C4-2B (cell line): Measurements from ENCODE around the gene OR52M1.
"Not testable (repeated sequence)": the region's sequence is repeated elsewhere in the genome, so short reads cannot be mapped to it uniquely, and the experiment has no call there.

Source experiments
- H3K27ac ChIP-seq: fragments of 450-650 bp; 2 replicates; pipeline ENCODE4 v1.5.1; 2017
- CTCF ChIP-seq: fragments of 450-650 bp; conservative IDR thresholded peaks from 2 replicates; pipeline ENCODE4 v1.5.1; 2017; ENCODE audit warnings: mild to moderate bottlenecking
- ZFX ChIP-seq: fragments of 450-650 bp; IDR thresholded peaks from 2 replicates; pipeline ENCODE4 v1.6.1; 2017

OR52M1 gene

GRCh38 chr11:4514196-4514595 lies 30.8 kb upstream of the OR52M1 start:
- no peak overlapping the region for H3K27ac ChIP-seq

GRCh38 chr11:4522339-4522738 lies 22.7 kb upstream of the OR52M1 start:
- H3K27ac ChIP-seq, result no peak overlapping the region
- TF ChIP-seq CTCF (no peak), ZFX (no peak)

More at GRCh38 chr11:4514196-4514595, 30.8 kb upstream of the OR52M1 start:
- TF ChIP-seq ZFX, result no peak
- no peak for TF ChIP-seq CTCF

- TF ChIP-seq ZFX, result no peak
- TF ChIP-seq CTCF, result no peak
- no peak overlapping the region for H3K27ac ChIP-seq
These were observed 22.2 kb upstream of the OR52M1 start for GRCh38 chr11:4522752-4523151.

- H3K27ac ChIP-seq, result no peak overlapping the region
- TF ChIP-seq CTCF, result no peak
These were observed 21.3 kb upstream of the OR52M1 start for GRCh38 chr11:4523666-4524065.

- TF ChIP-seq CTCF (no peak), ZFX (no peak)
- no peak overlapping the region for H3K27ac ChIP-seq
These were observed 17.1 kb upstream of the OR52M1 start for GRCh38 chr11:4527926-4528325.

GRCh38 chr11:4531686-4532085 lies 13.3 kb upstream of the OR52M1 start:
- H3K27ac ChIP-seq, result not testable (repeated sequence)

- TF ChIP-seq CTCF (peak; percentile 91), ZFX (no peak)
- H3K27ac ChIP-seq, result no peak overlapping the region
These were observed 5.3 kb upstream of the OR52M1 start for GRCh38 chr11:4539603-4540219.

- TF ChIP-seq ZFX (no peak), CTCF (no peak)
- H3K27ac ChIP-seq, result no peak overlapping the region
These were observed 3.9 kb upstream of the OR52M1 start for GRCh38 chr11:4541071-4541470.
